Mesodermal cell (in vitro differentiated cells): ENCODE data around the gene HDAC4.

Experiments used
- H3K27ac ChIP-seq: 2 replicates; pipeline ENCODE4 v1.7.0; 2013; ENCODE audit warnings: mild to moderate bottlenecking, low read depth, low read length, moderate library complexity; ENCODE audit not compliant: severe bottlenecking
- H3K36me3 ChIP-seq: 2 replicates; pipeline ENCODE4 v1.7.1; 2013; ENCODE audit warnings: mild to moderate bottlenecking, low read length, moderate library complexity; ENCODE audit not compliant: control insufficient read depth, insufficient read depth
- H3K4me1 ChIP-seq: one replicate; pipeline ENCODE4 v1.7.1; 2013; ENCODE audit warnings: mild to moderate bottlenecking, low read length; ENCODE audit not compliant: insufficient read depth, control insufficient read depth, poor library complexity, severe bottlenecking
- H3K4me3 ChIP-seq: 2 replicates; pipeline ENCODE4 v1.7.0; 2013; ENCODE audit warnings: low read length, control low read depth, mild to moderate bottlenecking; ENCODE audit not compliant: insufficient read depth, poor library complexity, severe bottlenecking; ENCODE audit errors: extremely low read depth
- H3K9me3 ChIP-seq: 2 replicates; pipeline ENCODE4 v1.7.1; 2013; ENCODE audit warnings: mild to moderate bottlenecking, low read length, moderate library complexity; ENCODE audit not compliant: control insufficient read depth
- WGBS, 2 experiments: methylation state at CpG; one replicate each; pipeline ENCODE4 v1.1.5; 2013; ENCODE audit warnings: missing lambda C conversion rate in 2 of 2; ENCODE audit not compliant: insufficient coverage in 2 of 2; 5-methylcytosine and 5-hydroxymethylcytosine counted together

The HDAC4 gene

GRCh38 chr2:239239607-239240413, 161.0 kb downstream of the HDAC4 start:
- H3K4me1 ChIP-seq, result peaks cover 10% of the 10 kb centered on the region
- peaks cover 7% of the 10 kb centered on the region for H3K9me3 ChIP-seq
- H3K27ac ChIP-seq, result no peak overlapping the region
- WGBS, 2 experiments, result 88 to 93% methylated on average over 29 of the region's 29 CpGs
- H3K4me3 ChIP-seq, result no peak overlapping the region
- H3K36me3 ChIP-seq, result no peaks in the 10 kb centered on the region

GRCh38 chr2:239238839-239239606, 161.8 kb downstream of the HDAC4 start:
- H3K4me3 ChIP-seq, result no peak overlapping the region
- H3K4me1 ChIP-seq, result peaks cover 10% of the 10 kb centered on the region
- H3K9me3 ChIP-seq, result peaks cover 7% of the 10 kb centered on the region
- H3K27ac ChIP-seq, result no peak overlapping the region
- no peaks in the 10 kb centered on the region for H3K36me3 ChIP-seq
- WGBS, 2 experiments, result 91 to 93% methylated on average over 13 of the region's 15 CpGs

- Histone ChIP-seq H3K4me3 (no peak overlapping the region), H3K9me3 (peaks cover 7% of the 10 kb centered on the region), H3K4me1 (peaks cover 10% of the 10 kb centered on the region), H3K27ac (no peak overlapping the region), H3K36me3 (no peaks in the 10 kb centered on the region)
- 89 to 100% methylated on average over 2 to 4 of the region's 5 CpGs for WGBS, 2 experiments
These were observed 162.4 kb downstream of the HDAC4 start for GRCh38 chr2:239238381-239238780.

DNA sequence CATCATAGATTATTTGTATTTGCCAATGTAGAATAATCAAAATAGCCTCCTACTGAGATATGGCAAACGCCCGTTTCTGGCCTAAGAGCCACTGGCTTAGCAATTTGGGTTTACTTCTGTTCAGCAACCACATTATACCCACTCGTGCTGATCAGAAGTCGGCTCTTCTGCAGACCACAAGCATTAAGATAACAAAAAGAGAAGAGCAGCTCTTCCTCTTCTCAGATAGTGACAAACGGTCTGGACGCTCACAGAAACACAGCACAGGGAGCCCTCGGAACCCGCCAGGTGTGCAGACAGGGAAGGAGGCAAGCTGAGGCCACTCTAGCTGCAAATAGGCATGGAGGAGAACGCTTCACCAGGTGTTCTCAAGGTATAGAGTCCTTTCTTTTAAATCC, 164.0 kb downstream of the HDAC4 start:
- H3K9me3 ChIP-seq, result no peaks in the 10 kb centered on the region
- 95 to 97% methylated on average over 6 to 9 of the region's 9 CpGs for WGBS, 2 experiments
- H3K4me1 ChIP-seq, result peaks cover 10% of the 10 kb centered on the region
- H3K27ac ChIP-seq, result no peak overlapping the region
- no peaks in the 10 kb centered on the region for H3K36me3 ChIP-seq
- no peak overlapping the region for H3K4me3 ChIP-seq

DNA sequence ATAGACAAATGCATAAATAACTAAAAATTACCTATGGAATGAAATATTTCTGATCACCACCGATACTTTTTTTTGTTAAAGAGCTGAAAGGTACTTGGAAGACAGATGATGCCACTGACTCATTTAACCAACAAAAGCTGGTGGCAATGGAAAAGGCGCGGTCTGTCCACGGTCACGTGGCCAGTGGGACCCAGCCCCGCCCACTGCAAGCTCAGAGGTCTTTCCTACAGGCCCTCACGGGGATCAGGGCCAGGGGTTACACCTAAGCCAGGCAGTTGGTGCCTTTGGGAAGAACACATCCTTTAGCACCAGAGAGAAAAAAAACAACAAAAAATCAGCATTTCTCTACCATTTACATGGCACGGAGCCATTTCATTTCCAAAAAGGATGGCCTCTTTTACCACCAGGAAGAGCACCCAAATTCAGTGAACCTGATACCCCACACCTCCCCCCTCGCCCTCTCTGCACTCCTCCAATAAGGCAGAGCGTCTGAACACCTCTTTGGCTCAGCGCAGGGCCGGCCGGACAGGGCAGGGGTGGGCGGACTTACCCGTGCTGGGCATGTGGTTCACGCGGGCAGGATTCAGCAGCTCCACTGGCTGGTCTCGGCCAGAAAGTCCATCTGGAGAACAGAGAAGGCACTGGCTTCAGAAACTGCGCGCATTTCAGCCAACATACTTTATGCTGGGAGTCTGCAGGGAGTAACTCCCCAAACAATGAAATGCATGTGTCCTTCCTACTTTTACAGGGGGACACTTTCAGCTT, 164.6 kb downstream of the HDAC4 start:
- WGBS, 2 experiments, result 87 to 95% methylated on average over 16 to 17 of the region's 20 CpGs
- Histone ChIP-seq H3K4me3 (no peak overlapping the region), H3K4me1 (peaks cover 10% of the 10 kb centered on the region), H3K27ac (no peak overlapping the region), H3K36me3 (no peaks in the 10 kb centered on the region), H3K9me3 (no peaks in the 10 kb centered on the region)

DNA sequence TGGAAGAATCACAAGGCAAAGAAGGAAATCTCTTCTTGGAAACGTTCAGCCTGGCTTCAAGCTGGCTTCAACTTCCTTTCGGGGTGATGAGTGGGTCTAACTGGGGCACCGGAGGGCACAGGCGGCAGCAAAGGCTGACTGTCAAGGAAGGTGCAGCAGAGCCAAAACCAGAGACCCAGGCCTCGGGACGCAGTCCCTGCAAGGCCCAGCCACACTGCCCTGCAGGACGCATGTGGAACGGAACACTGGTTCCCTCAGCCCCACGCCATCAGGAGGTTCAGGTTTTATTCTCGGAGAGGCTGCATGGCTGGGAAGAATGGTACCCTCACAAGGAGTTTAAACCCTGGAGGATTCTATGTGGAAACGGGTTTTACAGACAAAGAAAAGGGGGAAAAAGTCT, 165.5 kb downstream of the HDAC4 start:
- H3K27ac ChIP-seq, result no peak overlapping the region
- 92 to 93% methylated on average over 11 of the region's 11 CpGs for WGBS, 2 experiments
- H3K36me3 ChIP-seq, result no peaks in the 10 kb centered on the region
- peaks cover 10% of the 10 kb centered on the region for H3K4me1 ChIP-seq
- H3K4me3 ChIP-seq, result no peak overlapping the region
- no peaks in the 10 kb centered on the region for H3K9me3 ChIP-seq

- Histone ChIP-seq H3K4me3 (no peak overlapping the region), H3K36me3 (no peaks in the 10 kb centered on the region), H3K27ac (no peak overlapping the region), H3K4me1 (peaks cover 9% of the 10 kb centered on the region), H3K9me3 (no peaks in the 10 kb centered on the region)
- WGBS, 2 experiments, result 86% methylated on average over 13 to 17 of the region's 22 CpGs
These were observed 166.3 kb downstream of the HDAC4 start for GRCh38 chr2:239234191-239235175.

DNA sequence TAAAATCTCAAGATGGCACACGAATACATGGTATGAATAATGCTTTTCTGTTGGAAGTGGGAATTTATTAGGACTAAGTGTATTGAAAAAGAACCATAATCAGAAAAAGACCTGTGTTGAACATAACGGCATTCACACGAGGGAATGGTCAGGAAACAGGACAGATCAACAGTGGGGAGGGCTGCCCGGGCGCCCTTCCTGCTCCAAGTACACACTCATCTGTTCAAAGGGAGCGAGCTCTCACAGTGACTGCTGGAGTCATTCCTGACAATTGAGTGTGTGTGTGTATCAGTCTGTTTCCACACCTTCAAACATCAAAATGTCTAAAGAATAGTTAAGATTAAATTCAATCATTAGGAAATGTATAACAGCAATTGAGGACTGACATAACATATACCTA, 167.2 kb downstream of the HDAC4 start:
- 89 to 92% methylated on average over 1 to 3 of the region's 6 CpGs for WGBS, 2 experiments
- Histone ChIP-seq H3K4me1 (peaks cover 14% of the 10 kb centered on the region), H3K4me3 (no peak overlapping the region), H3K27ac (no peak overlapping the region), H3K9me3 (no peaks in the 10 kb centered on the region), H3K36me3 (no peaks in the 10 kb centered on the region)

- Histone ChIP-seq H3K36me3 (no peaks in the 10 kb centered on the region), H3K9me3 (no peaks in the 10 kb centered on the region), H3K4me3 (no peak overlapping the region), H3K4me1 (peaks cover 18% of the 10 kb centered on the region), H3K27ac (no peak overlapping the region)
- 94 to 100% methylated on average over 2 to 5 of the region's 6 CpGs for WGBS, 2 experiments
These were observed 168.6 kb downstream of the HDAC4 start for GRCh38 chr2:239232195-239232578.
